Left ventricle myocardium inferior (tissue), 1 donor: Measurements from ENCODE around the gene UGT1A10. TPM values are rescaled to one million over a fixed set of nuclear protein-coding genes. Genes with fewer than 3 reads are reported as not detected.

Experiments
- DNase-seq: peaks from one replicate; pipeline ENCODE4 v3.0.0-alpha.2; 2020
- H3K27ac ChIP-seq: fragments of 200-600 bp; replicated peaks from 2 replicates; pipeline ENCODE4 v1.8.0; 2021
- H3K27me3 ChIP-seq: fragments of 200-600 bp; 2 replicates; pipeline ENCODE4 v1.8.0; 2021; ENCODE audit warnings: low read depth
- H3K36me3 ChIP-seq: fragments of 200-600 bp; 2 replicates; pipeline ENCODE4 v1.8.0; 2021
- H3K4me1 ChIP-seq: fragments of 200-600 bp; 2 replicates; pipeline ENCODE4 v1.8.0; 2021
- H3K4me3 ChIP-seq: fragments of 200-600 bp; 2 replicates; pipeline ENCODE4 v1.8.0; 2021; ENCODE audit warnings: mild to moderate bottlenecking, moderate library complexity
- H3K9me3 ChIP-seq: fragments of 200-600 bp; replicated peaks from 2 replicates; pipeline ENCODE4 v1.8.0; 2021
- CTCF ChIP-seq: fragments of 200-600 bp; IDR thresholded peaks from 2 replicates; pipeline ENCODE4 v1.8.0; 2021; ENCODE audit warnings: antibody characterized with exemption, mild to moderate bottlenecking, borderline replicate concordance
- intact Hi-C: fragments of 100-400 bp; cut with micrococcal nuclease; formaldehyde crosslinking; loops from one replicate; pipeline ENCODE4 v1.11.0; 2022
- total RNA-seq: library from RNA; stranded (reverse); fragmentation: NEBNext Ultra II Directional; extraction: Animal tissue kit (Norgen Biotek cat#: 25700); gene quantifications from one replicate; pipeline ENCODE4 v1.2.1, GENCODE V29; 2021
- donor health status: DM: no; HTN: yes; CAD: no; lungs with severe emphysema.

Gene UGT1A10
- total RNA-seq, 1 donor from 2014 or later, result not detected

GRCh38 chr2:233800208-233800607 lies 164.0 kb downstream of the UGT1A10 start:
- intact Hi-C loops, result no loop called here
- no peak overlapping the region for H3K4me3 ChIP-seq
- H3K27me3 ChIP-seq, result peaks cover 38% of the 10 kb centered on the region

GRCh38 chr2:233801357-233802131 lies 165.3 kb downstream of the UGT1A10 start:
- no peak for TF ChIP-seq CTCF
- Histone ChIP-seq H3K27ac (no peak overlapping the region), H3K4me3 (no peak overlapping the region), H3K9me3 (no peaks in the 10 kb centered on the region), H3K4me1 (no peaks in the 10 kb centered on the region), H3K36me3 (no peaks in the 10 kb centered on the region), H3K27me3 (peaks cover 38% of the 10 kb centered on the region)
- intact Hi-C loops, result no loop called here
- DNase-seq, result no peak

More at GRCh38 chr2:233800208-233800607, 164.0 kb downstream of the UGT1A10 start:
- Histone ChIP-seq H3K27ac (no peak overlapping the region), H3K4me1 (no peaks in the 10 kb centered on the region), H3K36me3 (no peaks in the 10 kb centered on the region), H3K9me3 (no peaks in the 10 kb centered on the region)
- no peak for TF ChIP-seq CTCF
- DNase-seq, result no peak

- no peak for DNase-seq
- intact Hi-C loops, result no loop called here
These were observed 166.0 kb downstream of the UGT1A10 start for GRCh38 chr2:233802132-233802815.

GRCh38 chr2:233803292-233803911 lies 167.2 kb downstream of the UGT1A10 start:
- Histone ChIP-seq H3K27me3 (peaks cover 54% of the 10 kb centered on the region), H3K4me3 (no peak overlapping the region), H3K36me3 (no peaks in the 10 kb centered on the region), H3K4me1 (no peaks in the 10 kb centered on the region), H3K9me3 (no peaks in the 10 kb centered on the region), H3K27ac (no peak overlapping the region)
- DNase-seq, result no peak
- intact Hi-C loops, result no loop called here
- TF ChIP-seq CTCF, result no peak

More at GRCh38 chr2:233802132-233802815, 166.0 kb downstream of the UGT1A10 start:
- Histone ChIP-seq H3K9me3 (no peaks in the 10 kb centered on the region), H3K27me3 (peaks cover 43% of the 10 kb centered on the region), H3K4me3 (no peak overlapping the region), H3K4me1 (no peaks in the 10 kb centered on the region), H3K36me3 (no peaks in the 10 kb centered on the region), H3K27ac (no peak overlapping the region)
- TF ChIP-seq CTCF, result no peak

GRCh38 chr2:233803994-233804393 lies 167.7 kb downstream of the UGT1A10 start:
- peaks cover 59% of the 10 kb centered on the region for H3K27me3 ChIP-seq
- TF ChIP-seq CTCF, result no peak
- H3K27ac ChIP-seq, result no peak overlapping the region
- no peak for DNase-seq
- H3K4me1 ChIP-seq, result no peaks in the 10 kb centered on the region
- intact Hi-C loops, result no loop called here
- H3K9me3 ChIP-seq, result no peaks in the 10 kb centered on the region
- H3K4me3 ChIP-seq, result no peak overlapping the region
- no peaks in the 10 kb centered on the region for H3K36me3 ChIP-seq
